NCI-H2107 (cell line): ENCODE results near the gene ARPIN.
"Not testable (repeated sequence)": the region's sequence is repeated elsewhere in the genome, so short reads cannot be mapped to it uniquely, and the experiment has no call there.

Experiments used
- DNase-seq: peaks from one replicate; lab custom pipeline; 2025; lab: John Stamatoyannopoulos, UW

Gene ARPIN

DNA sequence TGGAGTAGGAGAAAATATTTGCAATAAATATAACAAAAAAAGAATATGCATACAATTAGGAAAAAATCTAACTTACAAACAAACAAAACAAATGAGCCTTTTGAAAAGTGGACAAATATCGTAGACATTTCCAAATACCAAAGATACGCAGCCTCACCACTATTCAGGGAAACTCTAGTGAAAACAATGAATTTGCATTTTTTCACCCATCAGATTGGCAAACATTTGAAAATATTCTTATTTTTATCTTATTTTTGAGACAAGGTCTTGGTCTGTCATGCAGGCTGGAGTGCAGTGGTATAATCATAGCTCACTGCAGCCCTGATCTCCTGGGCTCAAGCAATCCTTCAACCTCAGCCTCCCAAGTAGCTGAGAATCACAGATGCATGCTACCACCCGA, 34.4 kb downstream of the ARPIN start:
- no peak for DNase-seq

DNA sequence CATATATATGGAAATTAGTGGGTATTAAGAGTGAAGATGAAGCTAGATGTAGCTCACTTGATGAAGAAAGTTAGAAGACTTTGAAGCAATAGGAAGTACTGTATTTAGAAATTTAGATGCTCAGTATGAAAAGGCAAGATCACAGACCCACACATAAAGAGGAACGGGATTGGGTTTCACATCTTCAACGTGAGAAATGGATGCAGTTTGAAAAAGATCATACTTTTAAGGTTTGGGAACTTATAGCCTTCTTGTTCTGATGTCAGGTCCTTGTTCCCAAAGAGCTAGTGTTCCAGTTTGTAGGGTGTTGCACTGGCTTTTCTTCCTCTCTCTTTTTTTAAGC, 35.7 kb downstream of the ARPIN start:
- no peak for DNase-seq

DNA sequence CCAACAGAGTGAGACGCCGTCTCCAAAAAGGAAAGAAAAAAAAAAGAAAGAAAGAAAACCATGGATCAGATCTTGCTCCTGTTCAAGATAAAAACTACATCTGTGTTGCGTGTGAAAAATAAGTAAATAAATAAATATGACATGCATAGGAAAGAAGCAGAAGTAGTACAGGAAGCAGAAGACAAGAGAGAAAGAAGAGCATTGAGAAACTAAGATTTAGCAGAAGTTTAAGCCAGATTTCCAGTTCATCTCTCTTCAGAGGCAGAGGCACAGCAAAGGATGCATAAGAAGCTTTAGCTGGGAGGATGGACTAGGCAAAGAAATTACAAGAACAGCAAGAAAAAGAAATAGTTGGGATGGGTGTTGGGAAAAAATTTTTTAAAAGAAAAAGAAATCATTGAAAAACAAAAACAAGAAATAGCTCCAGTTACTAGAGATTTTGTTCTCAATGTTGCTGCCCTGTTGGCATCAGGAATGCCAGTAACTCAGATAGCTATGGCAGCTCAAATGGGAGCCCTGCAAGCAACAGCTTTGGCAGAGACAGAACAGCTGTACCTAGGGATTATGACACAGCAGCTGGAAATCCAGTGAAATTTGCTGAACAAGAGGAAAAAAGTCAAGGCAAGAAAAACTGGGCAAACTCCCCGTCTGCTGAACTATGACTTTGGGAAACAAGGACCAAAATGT, 36.2 kb downstream of the ARPIN start:
- DNase-seq: no peak

DNA sequence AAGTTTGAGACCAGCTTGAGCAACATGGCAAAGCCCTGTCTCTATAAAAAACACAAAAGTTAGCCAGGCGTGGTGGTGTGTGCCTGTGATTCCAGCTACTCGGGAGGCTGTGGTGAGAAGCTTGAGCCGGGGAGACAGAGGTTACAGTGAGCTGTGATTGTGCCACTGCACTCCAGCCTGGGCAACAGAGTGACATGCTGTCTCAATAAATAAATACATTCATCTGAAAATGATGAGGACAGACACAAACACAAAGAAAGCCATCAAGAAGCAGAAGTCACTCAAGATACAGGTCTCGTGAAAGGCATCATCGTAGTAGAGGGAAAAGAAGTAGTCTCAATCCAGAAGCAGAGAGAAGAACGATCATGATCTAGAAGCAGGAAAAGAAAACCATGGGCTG, 37.0 kb downstream of the ARPIN start:
- DNase-seq: no peak

DNA sequence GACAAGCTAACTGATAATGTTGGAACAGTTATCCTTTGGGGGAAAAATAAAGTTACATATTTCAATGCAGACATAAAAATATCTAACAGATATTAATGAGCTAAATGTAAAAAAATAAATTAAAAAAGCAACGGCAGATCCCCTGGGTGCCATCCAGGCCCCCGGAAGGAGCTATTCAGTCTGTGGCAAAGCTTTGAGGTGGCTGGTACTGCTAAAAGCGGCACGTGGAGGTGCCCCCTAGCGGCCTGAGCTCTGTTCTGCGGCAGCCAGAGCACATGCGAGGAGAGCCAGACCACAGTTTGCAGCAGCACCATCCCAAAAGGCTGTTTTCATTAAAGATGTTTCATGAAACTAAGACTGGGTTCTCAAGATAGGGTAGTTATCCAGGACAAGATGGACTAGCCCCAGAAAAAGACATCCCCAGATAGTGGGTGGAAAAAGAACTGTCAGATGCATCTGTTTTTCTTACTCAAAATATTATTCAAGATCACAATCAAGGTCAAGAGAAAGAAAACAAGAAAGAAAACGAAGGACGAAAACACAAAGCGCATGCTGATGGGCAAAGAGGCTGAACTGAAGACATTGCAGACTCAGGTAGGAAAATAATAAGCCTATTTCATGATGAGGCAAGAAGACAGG, 37.7 kb downstream of the ARPIN start:
- DNase-seq: peak; percentile 3

DNA sequence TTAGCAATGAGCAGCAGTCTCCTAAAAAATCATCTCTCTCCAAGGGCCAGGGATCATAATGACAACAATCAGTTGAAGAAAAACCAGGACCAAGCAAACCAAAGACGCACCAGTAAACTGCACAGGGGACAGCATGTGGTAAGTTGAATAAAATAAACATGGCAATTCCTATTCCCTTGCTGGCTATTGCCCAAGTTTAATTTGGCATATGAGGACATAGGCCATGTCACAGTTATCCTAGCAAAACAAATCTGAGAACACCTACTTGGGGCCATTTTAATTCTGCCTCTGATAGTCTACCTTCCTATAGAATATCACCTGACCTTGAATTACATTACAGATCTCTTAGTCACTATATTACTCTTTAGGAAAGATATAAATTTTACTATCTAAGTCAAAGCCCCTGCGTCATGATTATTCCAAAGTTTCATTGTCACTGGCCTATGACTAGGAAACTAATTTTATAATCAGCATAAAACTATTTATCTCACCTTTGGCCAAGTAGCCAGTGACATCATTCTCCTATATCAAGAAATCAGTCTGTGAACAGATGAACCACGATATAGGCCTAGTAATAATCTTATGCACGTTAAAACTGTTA, 42.0 kb downstream of the ARPIN start:
- no peak for DNase-seq

DNA sequence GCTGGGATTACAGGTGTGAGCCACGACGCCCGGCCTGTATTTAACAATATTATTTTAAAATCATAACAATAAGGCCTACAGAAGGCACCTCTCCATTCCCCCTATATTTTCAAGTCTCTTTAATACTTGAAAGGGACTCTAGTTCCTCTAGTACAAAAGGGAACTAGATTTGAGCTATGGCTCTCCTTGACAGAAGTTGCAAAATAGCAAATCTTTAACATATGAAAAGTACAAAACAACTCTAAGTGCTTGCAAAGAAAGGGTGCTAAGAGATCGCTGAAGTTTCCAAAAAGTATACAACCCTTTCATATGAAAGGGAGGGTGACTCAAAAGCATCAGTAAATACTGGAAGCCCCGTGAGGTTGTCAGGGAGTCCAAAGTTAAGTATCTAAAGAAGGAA, 42.7 kb downstream of the ARPIN start:
- no peak for DNase-seq

DNA sequence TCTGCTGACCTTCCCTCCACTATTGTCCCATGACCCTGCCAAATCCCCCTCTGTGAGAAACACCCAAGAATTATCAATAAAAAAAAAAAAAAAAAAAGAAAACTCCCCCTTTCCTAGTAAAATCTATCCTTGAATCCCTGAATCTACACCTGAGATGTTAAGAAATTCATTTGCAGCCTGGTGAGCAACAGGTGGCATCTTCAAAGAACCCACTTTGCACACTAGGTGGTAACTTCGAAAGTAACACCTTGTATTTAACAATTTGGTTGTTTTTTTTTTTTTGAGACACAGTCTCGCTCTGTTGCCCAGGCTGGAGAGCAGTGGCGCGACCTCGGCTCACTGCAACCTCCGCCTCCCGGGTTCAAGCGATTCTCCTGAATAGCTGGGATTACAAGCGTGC, 43.3 kb downstream of the ARPIN start:
- not testable (repeated sequence) for DNase-seq

DNA sequence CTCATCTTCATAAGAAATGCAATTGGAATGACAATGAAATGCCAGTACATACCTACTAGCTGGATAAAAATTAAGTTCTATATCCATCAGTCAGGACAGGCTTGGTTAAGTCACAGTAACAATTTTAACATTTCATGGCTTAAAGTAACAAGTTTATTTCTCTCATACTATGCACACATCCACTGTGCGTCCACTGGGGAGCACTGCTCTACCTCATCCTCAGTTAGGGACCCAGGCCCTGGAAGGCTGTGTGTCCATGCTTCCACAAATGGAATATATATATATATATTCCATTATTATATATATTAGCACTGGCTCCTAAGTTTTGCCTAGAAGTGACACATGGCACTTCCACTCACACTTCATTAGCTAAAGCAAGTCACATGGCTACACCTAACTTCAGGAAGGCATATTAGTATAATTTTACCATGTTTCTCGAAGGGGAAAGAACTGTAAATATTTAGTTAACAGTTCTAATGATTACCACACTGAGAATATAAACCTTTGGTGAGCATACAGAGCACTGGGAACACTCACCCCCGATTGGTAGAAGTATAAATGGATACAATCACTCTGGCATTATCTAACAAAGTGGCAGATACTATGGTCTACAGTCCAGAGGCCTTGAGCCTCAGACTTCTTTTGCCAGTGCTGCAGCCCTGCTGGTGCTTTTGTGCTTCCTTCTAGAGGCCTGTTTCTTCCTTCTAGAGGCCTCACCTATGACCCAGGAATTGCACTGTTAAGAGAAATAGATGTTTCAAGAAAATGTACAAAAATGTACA, 47.6 kb downstream of the ARPIN start:
- DNase-seq: no peak

DNA sequence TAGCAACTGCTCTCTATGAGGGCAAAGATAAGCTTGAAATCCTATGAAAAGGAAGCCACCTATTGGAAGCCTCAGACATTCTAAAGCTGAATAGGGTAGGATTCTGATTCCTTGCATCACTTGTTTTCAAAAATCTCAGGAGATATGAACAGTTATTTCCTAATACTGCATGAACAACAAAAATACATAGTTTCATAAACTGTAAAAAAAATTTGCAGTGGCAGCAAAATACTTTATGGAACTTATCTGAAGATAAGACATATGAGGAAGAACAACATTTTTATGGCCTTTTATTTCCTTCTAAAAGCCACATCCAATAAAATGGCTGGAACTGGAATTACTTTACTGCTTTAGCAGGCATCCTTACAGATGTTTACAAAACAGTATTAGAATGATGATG, 48.8 kb downstream of the ARPIN start:
- no peak for DNase-seq

DNA sequence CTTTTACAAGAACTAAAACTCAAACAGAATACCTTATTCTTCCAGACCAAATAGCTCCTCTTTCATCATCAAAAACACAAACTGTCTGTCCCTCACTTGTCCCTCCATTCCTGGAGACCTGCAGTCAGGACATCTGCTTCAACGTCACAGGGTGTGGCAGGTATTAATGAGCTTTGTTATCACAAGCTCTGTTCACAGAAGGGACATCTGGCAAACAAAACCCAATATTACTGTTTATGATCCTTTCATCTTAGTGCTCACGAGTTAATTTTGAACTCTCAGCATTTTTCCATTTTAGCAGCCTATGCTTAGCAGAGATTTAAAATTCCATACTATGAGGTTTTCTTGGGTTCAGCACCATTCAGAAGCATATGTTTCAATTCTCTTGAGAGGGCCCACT, 51.9 kb downstream of the ARPIN start:
- DNase-seq: no peak

DNA sequence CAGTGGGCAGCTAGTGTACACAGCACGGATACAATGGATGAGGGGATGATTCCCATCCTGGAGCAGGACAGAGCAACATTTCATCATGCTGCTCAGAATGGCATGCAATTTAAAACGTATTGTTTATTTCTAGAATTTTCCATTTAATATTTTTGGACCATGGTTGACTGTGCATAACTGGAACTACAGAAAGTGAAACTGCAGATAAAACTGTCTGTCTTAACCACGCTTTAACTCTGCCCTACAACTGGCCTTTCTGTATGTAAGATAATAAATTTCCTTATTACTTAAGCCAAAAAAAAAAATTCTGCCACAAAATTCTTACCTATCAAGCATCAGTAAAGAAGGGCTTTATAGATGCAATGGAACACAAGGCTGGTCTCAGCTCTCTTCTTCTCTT, 52.3 kb downstream of the ARPIN start:
- no peak for DNase-seq

DNA sequence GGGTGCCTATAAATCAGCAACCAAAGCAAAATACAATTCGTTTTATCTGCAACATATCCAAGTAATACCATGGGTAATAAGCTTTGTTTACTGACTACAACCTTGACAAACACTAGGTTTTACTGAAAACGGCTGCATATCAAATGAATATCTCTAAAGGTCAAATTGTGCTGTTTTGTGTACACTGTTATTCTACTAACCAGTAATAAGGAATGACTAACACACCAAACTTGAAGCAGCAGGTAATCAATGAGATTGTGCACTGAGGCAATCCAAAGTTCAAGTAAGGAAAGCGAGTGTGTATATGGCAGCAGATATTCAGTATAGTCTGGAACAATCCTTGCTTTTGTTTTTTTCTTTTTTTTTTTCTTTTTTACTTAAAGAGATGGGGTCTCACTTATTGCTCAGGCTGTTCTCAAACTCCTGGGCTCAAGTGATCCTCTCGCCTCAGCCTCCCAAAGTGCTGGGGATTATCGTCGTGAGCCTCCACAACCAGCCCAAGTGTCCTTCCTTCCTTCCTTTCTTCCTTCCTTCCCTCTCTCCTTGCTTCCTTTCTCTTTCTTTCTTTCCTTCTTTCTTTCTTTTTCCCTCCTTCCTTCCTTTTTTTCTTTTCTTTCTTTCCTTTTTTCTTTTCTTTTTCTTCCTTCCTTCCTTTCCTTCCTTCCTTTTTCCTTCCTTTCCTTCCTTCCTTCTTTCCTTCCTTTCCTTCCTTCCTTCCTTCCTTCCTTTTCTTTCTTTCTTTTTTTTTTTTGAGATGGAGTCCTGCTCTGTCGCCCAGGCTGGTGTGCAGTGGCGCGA, 53.9 kb downstream of the ARPIN start:
- no peak for DNase-seq

DNA sequence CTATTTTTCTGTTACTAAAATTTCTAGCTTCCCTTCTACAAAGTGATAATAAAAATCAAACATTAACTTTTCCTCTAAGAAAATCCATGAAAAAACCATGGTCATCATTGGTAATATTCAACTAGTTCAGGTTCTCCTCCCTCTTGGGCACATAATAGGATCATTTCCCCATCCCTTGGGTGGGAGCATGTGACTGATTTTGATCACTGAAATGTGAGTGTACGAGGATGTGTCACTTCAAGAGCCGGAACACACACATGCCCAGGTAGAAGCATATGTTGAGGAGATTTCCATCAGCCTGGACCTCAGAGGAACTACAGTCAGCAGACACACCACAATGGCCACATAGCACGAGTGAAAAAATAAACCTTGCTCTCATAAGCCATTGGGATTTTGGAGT, 55.1 kb downstream of the ARPIN start:
- DNase-seq: no peak

DNA sequence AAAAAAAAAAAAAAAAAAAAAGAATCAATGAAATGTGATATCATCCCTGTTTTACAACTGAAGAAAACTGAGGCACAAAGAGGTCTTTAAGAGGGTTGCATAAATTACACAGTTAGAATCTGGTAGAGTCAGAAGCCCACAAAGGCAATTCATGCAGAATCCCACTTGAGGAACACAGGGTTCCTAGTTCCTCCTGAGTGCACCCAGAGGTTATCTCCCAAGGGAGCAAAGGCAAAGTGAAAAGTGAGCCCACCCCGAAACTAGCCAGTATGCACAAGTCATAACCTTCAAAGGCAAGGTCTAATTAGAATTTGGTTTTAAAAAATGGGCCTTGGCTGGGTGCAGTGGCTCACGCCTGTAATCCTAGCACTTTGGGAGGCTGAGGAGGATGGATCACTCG, 56.8 kb downstream of the ARPIN start:
- DNase-seq: no peak

DNA sequence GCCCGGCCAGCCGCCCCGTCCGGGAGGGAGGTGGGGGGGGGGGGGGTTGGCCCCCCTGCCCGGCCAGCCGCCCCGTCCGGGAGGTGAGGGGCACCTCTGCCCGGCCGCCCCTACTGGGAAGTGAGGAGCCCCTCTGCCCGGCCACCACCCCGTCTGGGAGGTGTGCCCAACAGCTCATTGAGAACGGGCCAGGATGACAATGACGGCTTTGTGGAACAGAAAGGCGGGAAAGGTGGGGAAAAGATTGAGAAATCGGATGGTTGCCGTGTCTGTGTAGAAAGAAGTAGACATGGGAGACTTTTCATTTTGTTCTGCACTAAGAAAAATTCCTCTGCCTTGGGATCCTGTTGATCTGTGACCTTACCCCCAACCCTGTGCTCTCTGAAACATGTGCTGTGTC, 57.9 kb downstream of the ARPIN start:
- DNase-seq: not testable (repeated sequence)

DNA sequence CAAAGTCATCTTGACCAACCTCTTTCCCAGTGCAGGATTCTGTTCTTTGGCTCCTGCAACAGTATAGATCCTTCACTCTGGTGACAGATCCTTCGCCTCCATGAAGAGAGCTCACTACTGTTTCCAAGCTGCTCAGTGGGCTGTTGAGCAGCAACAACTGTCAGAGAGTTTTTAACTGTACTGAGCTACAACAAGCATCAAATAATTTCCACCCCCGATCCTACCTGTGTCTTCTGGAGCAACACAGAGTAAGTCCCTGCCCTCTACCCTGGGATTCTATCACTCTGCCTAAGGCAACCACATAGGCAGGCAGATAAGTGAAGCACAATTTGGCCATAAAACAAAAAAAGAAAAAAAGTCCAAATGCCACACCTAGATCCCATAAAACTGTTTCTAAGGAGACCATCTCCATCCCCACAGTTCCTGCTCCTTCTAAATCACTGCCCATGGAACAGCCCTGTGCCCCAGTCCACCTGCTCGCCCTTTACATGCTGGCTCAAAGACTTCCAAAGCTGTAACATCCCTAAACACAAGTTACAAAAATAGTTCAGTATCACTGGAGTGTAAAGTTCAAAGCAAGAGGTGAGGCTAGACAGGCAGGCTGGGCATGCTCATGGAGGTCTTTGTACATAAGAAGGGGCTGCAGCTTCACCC, 60.3 kb downstream of the ARPIN start:
- no peak for DNase-seq

DNA sequence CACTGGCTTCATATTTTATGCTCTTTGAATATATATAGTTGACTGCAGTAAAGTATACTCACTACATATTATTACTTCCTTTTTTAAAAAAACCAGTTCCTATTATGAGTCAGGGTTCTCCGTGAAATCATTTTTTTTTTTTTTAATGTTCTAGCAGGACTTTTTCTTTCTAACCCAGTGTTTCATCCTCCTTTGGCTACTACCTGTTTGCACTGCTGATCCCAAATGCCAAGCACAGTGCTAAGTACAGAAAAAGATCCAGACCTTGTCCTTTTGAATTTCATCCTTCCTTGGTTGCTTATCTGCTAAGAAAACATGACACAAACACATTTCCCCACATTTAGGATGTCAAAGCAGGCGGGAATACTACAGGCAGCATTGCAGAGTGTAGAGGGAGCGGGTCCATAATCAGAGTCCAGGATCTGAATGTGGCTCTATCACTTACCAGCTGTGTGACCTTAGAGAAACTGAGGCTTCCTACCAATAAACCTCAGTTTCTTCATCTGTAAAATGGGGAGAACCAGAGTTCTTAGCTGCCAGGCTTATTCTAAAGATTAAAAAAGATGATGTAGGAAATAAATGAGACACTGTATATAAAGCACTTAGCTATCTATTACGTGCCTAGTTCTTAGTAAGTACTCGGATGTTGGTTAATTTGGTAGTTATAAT, 60.9 kb downstream of the ARPIN start:
- no peak for DNase-seq

DNA sequence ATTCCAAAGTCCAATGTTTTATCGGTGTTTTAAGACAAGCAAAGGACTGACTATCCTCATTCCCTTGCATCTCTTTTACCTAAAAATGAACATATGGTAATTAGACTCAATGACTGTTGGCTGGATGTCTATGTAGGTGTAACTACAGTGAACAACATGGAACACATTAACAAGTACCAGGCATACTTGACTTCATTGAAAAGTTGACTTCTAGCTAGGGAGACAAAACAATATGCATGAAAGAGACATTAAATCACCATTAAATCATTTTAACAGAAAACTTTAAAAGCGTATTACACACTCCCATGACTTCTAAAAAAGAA, 63.8 kb downstream of the ARPIN start:
- no peak for DNase-seq

DNA sequence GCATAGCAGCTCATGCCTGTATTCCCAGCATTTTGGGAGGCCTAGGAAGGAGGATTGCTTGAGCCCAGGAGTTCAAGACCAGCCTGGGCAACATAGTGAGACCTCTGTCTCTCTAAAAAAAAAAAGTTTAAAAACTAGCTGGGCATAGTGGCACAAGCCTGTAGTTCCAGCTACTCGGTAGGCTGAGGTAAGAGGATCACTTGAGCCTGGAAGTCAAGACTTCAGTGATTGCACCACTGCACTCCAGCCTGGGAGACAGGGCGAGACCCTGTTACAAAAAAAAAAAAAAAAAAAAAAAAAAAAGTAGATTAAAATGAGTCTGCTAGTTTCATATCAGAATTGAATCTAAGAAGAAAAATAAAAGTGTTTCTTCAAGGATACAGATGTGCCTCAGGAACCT, 65.7 kb downstream of the ARPIN start:
- DNase-seq: no peak

DNA sequence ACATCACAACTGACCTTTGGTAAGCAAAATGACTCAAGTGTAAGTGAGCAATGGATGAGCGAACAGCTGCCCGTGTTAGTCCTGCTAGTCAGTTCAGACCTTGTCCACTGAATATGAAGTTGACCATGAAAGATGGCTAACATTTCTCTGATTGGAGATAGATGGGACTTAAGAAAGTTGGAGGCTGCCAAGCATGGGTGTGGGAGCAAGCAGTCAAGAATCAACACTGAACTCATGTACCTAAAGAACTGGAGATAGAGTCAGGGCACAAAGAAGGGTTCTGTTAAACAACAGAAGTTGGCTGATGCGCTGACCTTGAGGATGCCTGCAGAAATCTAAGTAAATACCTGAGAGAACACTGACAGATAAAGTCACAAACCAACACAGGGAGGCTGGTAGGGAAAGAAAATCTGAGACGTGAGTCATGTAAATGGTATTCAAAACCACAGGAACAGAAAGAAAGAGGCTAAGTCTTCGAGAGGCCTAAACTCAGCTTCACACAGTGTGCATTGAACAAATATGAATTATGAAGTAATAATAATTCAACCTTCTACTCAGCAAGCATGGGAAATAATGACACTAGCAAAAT, 67.4 kb downstream of the ARPIN start:
- no peak for DNase-seq
